HepG2 (cell line): ENCODE data around the gene SGK1. TPM values are rescaled to one million over a fixed set of nuclear protein-coding genes. Genes with fewer than 3 reads are reported as not detected.

Source experiments
- ATAC-seq: fragments of 200-7000 bp; cut with Tn5 transposase; 3 replicates; pipeline ENCODE4 v1.9.1; 2020; ENCODE audit warnings: mild to moderate bottlenecking, moderate library complexity
- BruUV-seq: library from RNA; stranded (reverse); fragments of 400-500 nt; replicated peaks from 2 replicates; lab custom pipeline; 2021; lab: Mats Ljungman, UMichigan
- CTCF ChIA-PET: fragments of 300-600 bp; formaldehyde crosslinking; extraction: SDS; loops from one replicate; lab custom pipeline; 2021; ENCODE audit warnings: low total read pairs, inconsistent platforms, low intra/inter-chr PET ratio; lab: Yijun Ruan, JAX
- POLR2A ChIA-PET: fragments of 350-600 bp; sonication (Branson Sonifier 250); formaldehyde crosslinking; loops from one replicate; lab custom pipeline; 2020; ENCODE audit warnings: antibody characterized with exemption, inconsistent platforms; lab: Yijun Ruan, JAX
- DNase-seq: peaks from one replicate; pipeline ENCODE4 v3.0.0-alpha.2; 2015; ENCODE audit warnings: low spot score
- FAIRE-seq: peaks from 3 replicates; lab custom pipeline; 2011; peaks lifted over from hg19 to GRCh38; lab: Jason Lieb, UNC
- H2AFZ ChIP-seq: one replicate; pipeline ENCODE4 v1.6.1; 2011; ENCODE audit warnings: low read length, inconsistent platforms
- H3K27ac ChIP-seq: fragments of 300-600 bp; 3 replicates; pipeline ENCODE4 v1.8.0; 2011; ENCODE audit warnings: mixed run types, mild to moderate bottlenecking, mixed read lengths, low read length, inconsistent platforms; ENCODE audit not compliant: insufficient read depth; ENCODE audit errors: extremely low read length
- H3K27me3 ChIP-seq, 2 experiments: fragments of 200-600 bp in 1 of 2; 2 replicates in 1 of 2; 3 replicates in 1 of 2; pipeline versions ENCODE4 v1.6.0 to v1.8.0; 2011; ENCODE audit warnings: low read length in 2 of 2, mild to moderate bottlenecking in 2 of 2, moderate library complexity in 2 of 2, inconsistent platforms in 1 of 2; ENCODE audit not compliant: insufficient read depth in 2 of 2, control insufficient read depth in 1 of 2
- H3K36me3 ChIP-seq, 2 experiments: fragments of 200-600 bp in 1 of 2; replicated peaks in 1 of 2; 2 replicates in 1 of 2; 3 replicates in 1 of 2; pipeline versions ENCODE4 v1.5.1 to v1.8.0; 2011; ENCODE audit warnings: low read length in 2 of 2, inconsistent platforms in 1 of 2; ENCODE audit not compliant: insufficient read depth in 2 of 2, control insufficient read depth in 1 of 2
- H3K4me1 ChIP-seq: 2 replicates; pipeline ENCODE4 v1.5.1; 2012; ENCODE audit warnings: low read length, inconsistent platforms; ENCODE audit not compliant: insufficient read depth
- H3K4me2 ChIP-seq: 2 replicates; pipeline ENCODE4 v1.6.0; 2011; ENCODE audit warnings: low read depth, low read length, inconsistent platforms
- H3K4me3 ChIP-seq, 3 experiments: fragments of 200-600 bp in 1 of 3; sonication (generic), shearing (Covaris generic) in 1 of 3; replicated peaks in 1 of 3; 2 replicates each; pipeline ENCODE4 v1.5.1; 2011 to 2016; ENCODE audit warnings: low read length in 3 of 3, inconsistent platforms in 2 of 3, low read depth in 2 of 3, mild to moderate bottlenecking in 2 of 3, control low read depth in 1 of 3, mixed read lengths in 1 of 3; ENCODE audit not compliant: insufficient read depth in 1 of 3
- H3K79me2 ChIP-seq: one replicate; pipeline ENCODE4 v1.6.1; 2011; ENCODE audit warnings: low read length, inconsistent platforms; ENCODE audit not compliant: insufficient read depth
- H3K9ac ChIP-seq: 2 replicates; pipeline ENCODE4 v1.6.0; 2011; ENCODE audit warnings: mild to moderate bottlenecking, low read depth, low read length, inconsistent platforms; ENCODE audit not compliant: insufficient read depth
- H3K9me3 ChIP-seq: 2 replicates; pipeline ENCODE4 v1.5.1; 2012; ENCODE audit warnings: mild to moderate bottlenecking, low read length
- H4K20me1 ChIP-seq: 2 replicates; pipeline ENCODE4 v1.6.0; 2011; ENCODE audit warnings: inconsistent platforms, mild to moderate bottlenecking, low read length, moderate library complexity; ENCODE audit not compliant: insufficient read depth
- BRCA1 ChIP-seq: sonication (generic); formaldehyde crosslinking; IDR thresholded peaks from 2 replicates; pipeline ENCODE4 v1.4.0; 2020; ENCODE audit warnings: missing genetic modification reagents
- HMG20A ChIP-seq: IDR thresholded peaks from 2 replicates; pipeline ENCODE4 v1.6.1; 2016; ENCODE audit warnings: borderline replicate concordance
- JUND ChIP-seq: sonication (generic); formaldehyde crosslinking; IDR thresholded peaks from 2 replicates; pipeline ENCODE4 v1.8.0; 2022; ENCODE audit warnings: mild to moderate bottlenecking, missing genetic modification reagents
- REL ChIP-seq: sonication (generic); formaldehyde crosslinking; conservative IDR thresholded peaks from 2 replicates; pipeline ENCODE4 v1.8.0; 2022; ENCODE audit warnings: mild to moderate bottlenecking, missing genetic modification reagents, moderate library complexity
- REPIN1 ChIP-seq: sonication (generic); formaldehyde crosslinking; IDR thresholded peaks from 2 replicates; pipeline ENCODE4 v1.8.0; 2022; ENCODE audit warnings: missing genetic modification reagents, low read depth, mild to moderate bottlenecking, borderline replicate concordance
- SSRP1 ChIP-seq: IDR thresholded peaks from 2 replicates; pipeline ENCODE4 v1.6.1; 2016; ENCODE audit warnings: control low read depth
- ZNF382 ChIP-seq: sonication (generic); formaldehyde crosslinking; IDR thresholded peaks from 2 replicates; pipeline ENCODE4 v1.5.0; 2020; ENCODE audit warnings: missing genetic modification reagents, mild to moderate bottlenecking, borderline replicate concordance
- ZNF891 ChIP-seq: sonication (generic); formaldehyde crosslinking; IDR thresholded peaks from 2 replicates; pipeline ENCODE4 v1.5.0; 2020; ENCODE audit warnings: mild to moderate bottlenecking, missing genetic modification reagents
- WGBS: methylation state at CpG from one replicate; pipeline ENCODE4 v1.1.6; 2017; ENCODE audit warnings: low lambda C conversion rate; 5-methylcytosine and 5-hydroxymethylcytosine counted together
- in situ Hi-C: cut with HindIII; loops from 2 replicates; pipeline ENCODE4 v1.10.0; 2017; ENCODE audit warnings: low pct_unique_long_range_greater_than_20kb; ENCODE audit not compliant: extremely low pct_ligation_motif_present
- intact Hi-C: fragments of 100-400 bp; cut with micrococcal nuclease; formaldehyde crosslinking; loops from one replicate; pipeline ENCODE4 v1.10.0; 2022; ENCODE audit not compliant: unreplicated experiment
- polyA plus RNA-seq, 8 experiments: library from polyadenylated mRNA; depleted of rRNA in 3 of 8; stranded (reverse) in 7 of 8; unstranded in 1 of 8; fragments of >200 nt; fragmentation: Illumina TruSeq in 4 of 8; extraction: Trizol in 4 of 8; gene quantifications; 2 replicates each; pipeline versions ENCODE4 v1.2.1 to v1.2.3, GENCODE V29; 2011 to 2016; ENCODE audit warnings: low read depth in 4 of 8, missing spikeins in 1 of 8, mixed read lengths in 1 of 8; ENCODE audit not compliant: insufficient read depth in 1 of 8
- total RNA-seq, 5 experiments: library from RNA; depleted of rRNA; stranded (reverse); fragments of >200 nt; fragmentation: Illumina TruSeq; extraction: Trizol; gene quantifications; 2 replicates each; pipeline ENCODE4 v1.2.3, GENCODE V29; 2016; ENCODE audit warnings: low read depth in 1 of 5
- TF ChIP-seq, protein P1 (sequence below): sonication (generic); formaldehyde crosslinking; IDR thresholded peaks from 2 replicates; pipeline ENCODE4 v1.8.1; 2023; ENCODE audit warnings: missing genetic modification reagents, mild to moderate bottlenecking, borderline replicate concordance
- TF ChIP-seq, protein P2 (sequence below): sonication (generic); formaldehyde crosslinking; IDR thresholded peaks from 2 replicates; pipeline ENCODE4 v1.4.0; 2020; ENCODE audit warnings: mild to moderate bottlenecking, missing genetic modification reagents
- TF ChIP-seq, protein P3 (sequence below): sonication (generic); formaldehyde crosslinking; IDR thresholded peaks from 2 replicates; pipeline ENCODE4 v1.5.0; 2020; ENCODE audit warnings: missing genetic modification reagents, mild to moderate bottlenecking, borderline replicate concordance

The SGK1 gene
- total and polyA plus RNA-seq, 2 of the 13 experiments (the other 11 are each of a cell fraction or from before 2014, with no cell fraction given) = 56.1 to 56.2 TPM

DNA sequence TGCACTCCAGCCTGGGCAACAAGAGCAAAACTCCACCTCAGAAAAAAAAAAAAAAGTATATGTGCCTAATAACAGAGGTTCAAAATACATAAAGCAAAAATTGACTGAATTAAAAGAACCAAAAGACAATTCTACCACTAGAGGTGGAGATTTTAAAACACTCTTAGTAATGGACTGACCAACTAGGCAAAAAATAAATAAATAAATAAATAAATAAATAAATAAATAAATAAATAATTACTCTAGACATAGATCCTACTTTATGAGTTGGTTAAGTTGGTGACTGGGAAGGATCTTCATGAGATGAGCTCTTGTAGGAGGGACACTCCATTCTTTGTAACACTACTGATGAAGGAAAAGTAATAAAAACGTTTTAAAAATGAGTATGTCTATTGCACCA, 113.9 kb downstream of the SGK1 start:
- H3K4me1 ChIP-seq = peaks cover 34% of the 10 kb centered on the region
- H3K36me3 ChIP-seq = no peaks in the 10 kb centered on the region
- BruUV-seq = no TSS peak
- H2AFZ ChIP-seq = no peak overlapping the region
- in situ Hi-C loops = loop anchor here (5.0 kb wide), 1 partner anchor 48 kb away; no protein-coding TSS in a partner anchor
- FAIRE-seq = no peak
- no peaks in the 10 kb centered on the region for H3K79me2 ChIP-seq
- H3K4me2 ChIP-seq = no peak overlapping the region
- no peaks in the 10 kb centered on the region for H3K9me3 ChIP-seq
- ChIA-PET POLR2A (no interaction called here), CTCF (no interaction called here)
- no peaks in the 10 kb centered on the region for H4K20me1 ChIP-seq
- intact Hi-C loops = no loop called here
- TF ChIP-seq REL (CRISPR knock-in tag) = no peak
- TF ChIP-seq HMG20A (CRISPR knock-in tag) = no peak
- no peak for TF ChIP-seq ZNF382
- TF ChIP-seq BRCA1 (CRISPR knock-in tag) = no peak
- TF ChIP-seq, protein P1, sequence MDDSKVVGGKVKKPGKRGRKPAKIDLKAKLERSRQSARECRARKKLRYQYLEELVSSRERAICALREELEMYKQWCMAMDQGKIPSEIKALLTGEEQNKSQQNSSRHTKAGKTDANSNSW (CRISPR knock-in tag) = no peak
- TF ChIP-seq, protein P2, sequence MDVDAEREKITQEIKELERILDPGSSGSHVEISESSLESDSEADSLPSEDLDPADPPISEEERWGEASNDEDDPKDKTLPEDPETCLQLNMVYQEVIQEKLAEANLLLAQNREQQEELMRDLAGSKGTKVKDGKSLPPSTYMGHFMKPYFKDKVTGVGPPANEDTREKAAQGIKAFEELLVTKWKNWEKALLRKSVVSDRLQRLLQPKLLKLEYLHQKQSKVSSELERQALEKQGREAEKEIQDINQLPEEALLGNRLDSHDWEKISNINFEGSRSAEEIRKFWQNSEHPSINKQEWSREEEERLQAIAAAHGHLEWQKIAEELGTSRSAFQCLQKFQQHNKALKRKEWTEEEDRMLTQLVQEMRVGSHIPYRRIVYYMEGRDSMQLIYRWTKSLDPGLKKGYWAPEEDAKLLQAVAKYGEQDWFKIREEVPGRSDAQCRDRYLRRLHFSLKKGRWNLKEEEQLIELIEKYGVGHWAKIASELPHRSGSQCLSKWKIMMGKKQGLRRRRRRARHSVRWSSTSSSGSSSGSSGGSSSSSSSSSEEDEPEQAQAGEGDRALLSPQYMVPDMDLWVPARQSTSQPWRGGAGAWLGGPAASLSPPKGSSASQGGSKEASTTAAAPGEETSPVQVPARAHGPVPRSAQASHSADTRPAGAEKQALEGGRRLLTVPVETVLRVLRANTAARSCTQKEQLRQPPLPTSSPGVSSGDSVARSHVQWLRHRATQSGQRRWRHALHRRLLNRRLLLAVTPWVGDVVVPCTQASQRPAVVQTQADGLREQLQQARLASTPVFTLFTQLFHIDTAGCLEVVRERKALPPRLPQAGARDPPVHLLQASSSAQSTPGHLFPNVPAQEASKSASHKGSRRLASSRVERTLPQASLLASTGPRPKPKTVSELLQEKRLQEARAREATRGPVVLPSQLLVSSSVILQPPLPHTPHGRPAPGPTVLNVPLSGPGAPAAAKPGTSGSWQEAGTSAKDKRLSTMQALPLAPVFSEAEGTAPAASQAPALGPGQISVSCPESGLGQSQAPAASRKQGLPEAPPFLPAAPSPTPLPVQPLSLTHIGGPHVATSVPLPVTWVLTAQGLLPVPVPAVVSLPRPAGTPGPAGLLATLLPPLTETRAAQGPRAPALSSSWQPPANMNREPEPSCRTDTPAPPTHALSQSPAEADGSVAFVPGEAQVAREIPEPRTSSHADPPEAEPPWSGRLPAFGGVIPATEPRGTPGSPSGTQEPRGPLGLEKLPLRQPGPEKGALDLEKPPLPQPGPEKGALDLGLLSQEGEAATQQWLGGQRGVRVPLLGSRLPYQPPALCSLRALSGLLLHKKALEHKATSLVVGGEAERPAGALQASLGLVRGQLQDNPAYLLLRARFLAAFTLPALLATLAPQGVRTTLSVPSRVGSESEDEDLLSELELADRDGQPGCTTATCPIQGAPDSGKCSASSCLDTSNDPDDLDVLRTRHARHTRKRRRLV = no peak
- TF ChIP-seq REPIN1 (CRISPR knock-in tag) = no peak
- no peak for TF ChIP-seq JUND (CRISPR knock-in tag)
- TF ChIP-seq SSRP1 (CRISPR knock-in tag) = no peak
- TF ChIP-seq, protein P3, sequence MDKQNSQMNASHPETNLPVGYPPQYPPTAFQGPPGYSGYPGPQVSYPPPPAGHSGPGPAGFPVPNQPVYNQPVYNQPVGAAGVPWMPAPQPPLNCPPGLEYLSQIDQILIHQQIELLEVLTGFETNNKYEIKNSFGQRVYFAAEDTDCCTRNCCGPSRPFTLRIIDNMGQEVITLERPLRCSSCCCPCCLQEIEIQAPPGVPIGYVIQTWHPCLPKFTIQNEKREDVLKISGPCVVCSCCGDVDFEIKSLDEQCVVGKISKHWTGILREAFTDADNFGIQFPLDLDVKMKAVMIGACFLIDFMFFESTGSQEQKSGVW = no peak
- no peak for TF ChIP-seq ZNF891 (CRISPR knock-in tag)
- TF ChIP-seq, all 625 proteins: peak for 0
- DNase-seq = no peak
- Histone ChIP-seq H3K4me3 (no peak overlapping the region), H3K27me3 (no peaks in the 10 kb centered on the region; a peak in 1 of 5 replicates), H3K9ac (no peak overlapping the region), H3K27ac (no peak overlapping the region)
- no peak for ATAC-seq
- 56% methylated on average over 1 of the region's 1 CpG for WGBS
